Left lung (tissue), 14 donors: Measurements from ENCODE around the gene YAE1. TPM values are rescaled to one million over a fixed set of nuclear protein-coding genes. Genes with fewer than 3 reads are reported as not detected.

Source experiments
- ATAC-seq: fragments of 200-7000 bp; cut with Tn5 transposase; one replicate; pipeline ENCODE4 v1.9.1; 2020; ENCODE audit warnings: moderate library complexity
- DNase-seq, 4 donors: peaks; one replicate each; pipeline ENCODE4 v3.0.0-alpha.2; 2013 to 2020
- H3K27ac ChIP-seq, 2 donors: fragments of 200-600 bp; sonication (generic) in 1 of 2; one replicate each; pipeline versions ENCODE4 v1.5.0 to v1.8.0; 2020 to 2021
- H3K27me3 ChIP-seq, 2 donors: fragments of 200-600 bp; sonication (generic) in 1 of 2; one replicate each; pipeline versions ENCODE4 v1.5.0 to v1.8.0; 2020 to 2021
- H3K36me3 ChIP-seq, 2 donors: fragments of 200-600 bp; sonication (generic) in 1 of 2; one replicate each; pipeline versions ENCODE4 v1.5.0 to v1.8.0; 2020 to 2021
- H3K4me1 ChIP-seq, 2 donors: fragments of 200-600 bp; one replicate each; pipeline ENCODE4 v1.8.0; 2021
- H3K4me3 ChIP-seq, 2 donors: fragments of 200-600 bp; sonication (generic) in 1 of 2; one replicate each; pipeline versions ENCODE4 v1.5.0 to v1.8.0; 2020 to 2021; ENCODE audit warnings: mild to moderate bottlenecking in 1 of 2
- H3K9me3 ChIP-seq, 2 donors: fragments of 200-600 bp; sonication (generic) in 1 of 2; one replicate each; pipeline versions ENCODE4 v1.5.0 to v1.8.0; 2020 to 2021
- intact Hi-C, 2 donors: fragments of 100-400 bp; cut with DNase I; formaldehyde crosslinking; loops; one replicate each; pipeline versions ENCODE4 v1.11.2 to v1.14.2; 2022
- long read RNA-seq, 12 donors: library from polyadenylated mRNA in 2 of 12; unstranded in 2 of 12; transcript quantifications; one replicate each; pipeline ENCODE4 v2.0.0 and lab custom pipeline, GENCODE V29; 2019 to 2026
- polyA plus RNA-seq, 6 donors: library from polyadenylated mRNA; unstranded; fragments of 120-200 nt; gene quantifications; one replicate each; pipeline ENCODE4 v1.2.1, GENCODE V29; 2013; ENCODE audit not compliant: insufficient read length in 6 of 6
- total RNA-seq, 2 donors: library from RNA; stranded (reverse); fragmentation: NEBNext Ultra II Directional; extraction: Animal tissue kit (Norgen Biotek cat#: 25700); gene quantifications; one replicate each; pipeline ENCODE4 v1.2.1, GENCODE V29; 2021
- TF ChIP-seq, protein P1 (sequence below), 2 donors: fragments of 200-600 bp; sonication (generic) in 1 of 2; IDR thresholded peaks; one replicate each; pipeline versions ENCODE4 v1.5.0 to v1.8.0; 2021; ENCODE audit warnings: antibody characterized with exemption in 2 of 2
- donor health status: DM: no; HTN: yes; CAD: no.
- donor health status: DM: no; HTN: no; CAD: no.

YAE1 gene, protein sequence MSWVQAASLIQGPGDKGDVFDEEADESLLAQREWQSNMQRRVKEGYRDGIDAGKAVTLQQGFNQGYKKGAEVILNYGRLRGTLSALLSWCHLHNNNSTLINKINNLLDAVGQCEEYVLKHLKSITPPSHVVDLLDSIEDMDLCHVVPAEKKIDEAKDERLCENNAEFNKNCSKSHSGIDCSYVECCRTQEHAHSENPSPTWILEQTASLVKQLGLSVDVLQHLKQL
- total RNA-seq (10 to 100 TPM; 16.8 to 19.7 TPM), polyA plus RNA-seq (10 to 100 TPM; 45.3 to 62.4 (median 52.0) TPM)
- long read RNA-seq, donor 1, transcript YAE1-201 (3 exons, 899 nt), result major isoform, 31 of 36 reads
- long read RNA-seq, donor 1, partial matches to known transcripts, result 0 of 36 reads
- long read RNA-seq, donor 1, other reads (novel, unspliced or antisense), result 0 of 36 reads
- long read RNA-seq, donor 2, transcript YAE1-205 (2 exons, 660 nt), result minor isoform, 5 of 26 reads
- long read RNA-seq, donor 2, transcript YAE1-201 (3 exons, 899 nt), result major isoform, 19 of 26 reads
- long read RNA-seq, donor 2, partial matches to known transcripts, result 0 of 26 reads
- long read RNA-seq, donor 2, other reads (novel, unspliced or antisense), result 0 of 26 reads
- long read RNA-seq, donor 3, transcript YAE1-201 (3 exons, 899 nt), result major isoform, 25 of 30 reads
- long read RNA-seq, donor 3, partial matches to known transcripts, result 0 of 30 reads
- long read RNA-seq, donor 3, other reads (novel, unspliced or antisense), result 0 of 30 reads
- long read RNA-seq, donor 4, transcript YAE1-201 (3 exons, 899 nt), result major isoform, 13 of 19 reads
- long read RNA-seq, donor 4, partial matches to known transcripts, result 0 of 19 reads
- long read RNA-seq, donor 4, other reads (novel, unspliced or antisense), result 2 of 19 reads
- long read RNA-seq, donor 5, transcript YAE1-201 (3 exons, 899 nt), result major isoform, 18 of 23 reads
- long read RNA-seq, donor 5, partial matches to known transcripts, result 0 of 23 reads
- long read RNA-seq, donor 5, other reads (novel, unspliced or antisense), result 0 of 23 reads
- long read RNA-seq, donor 6, transcript YAE1-201 (3 exons, 899 nt), result major isoform, 27 of 30 reads
- long read RNA-seq, donor 6, partial matches to known transcripts, result 0 of 30 reads
- long read RNA-seq, donor 6, other reads (novel, unspliced or antisense), result 0 of 30 reads
- long read RNA-seq, donor 7, transcript YAE1-201 (3 exons, 899 nt), result major isoform, 8 of 10 reads
- long read RNA-seq, donor 7, partial matches to known transcripts, result 0 of 10 reads
- long read RNA-seq, donor 7, other reads (novel, unspliced or antisense), result 0 of 10 reads
- long read RNA-seq, donor 8, transcript YAE1-201 (3 exons, 899 nt), result major isoform, 27 of 29 reads
- long read RNA-seq, donor 8, partial matches to known transcripts, result 0 of 29 reads
- long read RNA-seq, donor 8, other reads (novel, unspliced or antisense), result 0 of 29 reads
- long read RNA-seq, donor 9, result 0 reads
- long read RNA-seq, donor 10, transcript YAE1-201 (3 exons, 899 nt), result major isoform, 7 of 7 reads
- long read RNA-seq, donor 10, partial matches to known transcripts, result 0 of 7 reads
- long read RNA-seq, donor 10, other reads (novel, unspliced or antisense), result 0 of 7 reads
- long read RNA-seq, donor 11, transcript YAE1-201 (3 exons, 899 nt), result major isoform, 20 of 27 reads
- long read RNA-seq, donor 11, partial matches to known transcripts, result 0 of 27 reads
- long read RNA-seq, donor 11, other reads (novel, unspliced or antisense), result 0 of 27 reads
- long read RNA-seq, donor 12, transcript YAE1-201 (3 exons, 899 nt), result major isoform, 19 of 24 reads
- long read RNA-seq, donor 12, partial matches to known transcripts, result 0 of 24 reads
- long read RNA-seq, donor 12, other reads (novel, unspliced or antisense), result 0 of 24 reads

DNA sequence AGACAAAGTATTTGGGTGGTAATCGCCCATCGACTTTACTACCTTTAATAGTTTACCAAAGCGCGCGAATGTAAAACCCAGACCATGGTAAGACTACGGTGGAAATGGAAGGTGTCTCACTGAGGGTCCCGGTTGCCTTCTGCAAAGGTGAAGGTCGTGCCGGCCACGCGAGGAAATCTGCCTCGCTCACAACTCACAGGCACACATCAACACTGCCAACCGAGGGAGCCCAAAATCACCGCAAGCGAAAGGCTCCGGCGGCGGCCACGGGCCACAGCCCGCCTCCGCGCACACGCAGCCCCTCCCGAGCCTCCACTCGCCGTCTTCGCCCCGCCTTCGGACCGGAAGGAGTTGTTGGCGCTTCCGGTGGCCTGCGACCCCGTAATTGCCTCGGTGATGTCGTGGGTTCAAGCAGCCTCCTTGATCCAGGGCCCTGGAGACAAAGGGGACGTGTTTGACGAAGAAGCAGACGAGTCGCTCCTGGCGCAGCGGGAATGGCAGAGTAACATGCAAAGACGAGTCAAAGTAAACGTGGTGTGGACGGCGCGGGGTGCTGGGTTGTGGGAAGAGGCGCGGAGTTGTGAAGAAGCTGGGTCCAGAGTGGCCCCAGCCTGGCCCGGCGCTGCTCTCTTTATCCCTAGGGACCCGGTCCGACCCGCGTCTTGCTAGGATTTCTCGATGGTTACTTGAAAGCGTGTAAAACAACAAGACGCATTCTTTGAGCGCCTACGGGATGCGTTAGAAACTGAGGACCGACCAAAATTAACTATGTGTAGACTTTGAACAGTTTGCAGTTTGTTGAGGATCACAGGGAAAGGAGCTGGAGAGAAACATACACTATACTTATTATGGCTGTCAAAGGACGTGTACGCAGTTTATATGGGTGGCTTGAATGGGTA, at the start of gene YAE1:
TSS of gene YAE1 (plus strand) at position 382 of the 899 bp plus-strand sequence. CDS start at position 397, 15 bp downstream.
- Histone ChIP-seq H3K36me3 (peaks cover 0 to 11% of the 10 kb centered on the region in 2 donors), H3K4me1 (peaks cover 0 to 16% of the 10 kb centered on the region in 2 donors), H3K27me3 (no peaks in the 10 kb centered on the region), H3K27ac (peak within 1 kb of the TSS; percentile 77 to 79), H3K9me3 (no peaks in the 10 kb centered on the region), H3K4me3 (peak within 1 kb of the TSS; percentile 69 to 79)
- TF ChIP-seq, protein P1, sequence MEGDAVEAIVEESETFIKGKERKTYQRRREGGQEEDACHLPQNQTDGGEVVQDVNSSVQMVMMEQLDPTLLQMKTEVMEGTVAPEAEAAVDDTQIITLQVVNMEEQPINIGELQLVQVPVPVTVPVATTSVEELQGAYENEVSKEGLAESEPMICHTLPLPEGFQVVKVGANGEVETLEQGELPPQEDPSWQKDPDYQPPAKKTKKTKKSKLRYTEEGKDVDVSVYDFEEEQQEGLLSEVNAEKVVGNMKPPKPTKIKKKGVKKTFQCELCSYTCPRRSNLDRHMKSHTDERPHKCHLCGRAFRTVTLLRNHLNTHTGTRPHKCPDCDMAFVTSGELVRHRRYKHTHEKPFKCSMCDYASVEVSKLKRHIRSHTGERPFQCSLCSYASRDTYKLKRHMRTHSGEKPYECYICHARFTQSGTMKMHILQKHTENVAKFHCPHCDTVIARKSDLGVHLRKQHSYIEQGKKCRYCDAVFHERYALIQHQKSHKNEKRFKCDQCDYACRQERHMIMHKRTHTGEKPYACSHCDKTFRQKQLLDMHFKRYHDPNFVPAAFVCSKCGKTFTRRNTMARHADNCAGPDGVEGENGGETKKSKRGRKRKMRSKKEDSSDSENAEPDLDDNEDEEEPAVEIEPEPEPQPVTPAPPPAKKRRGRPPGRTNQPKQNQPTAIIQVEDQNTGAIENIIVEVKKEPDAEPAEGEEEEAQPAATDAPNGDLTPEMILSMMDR (IDR thresholded peaks at IDR 0.05), result no peak
- intact Hi-C loops, result no loop called here
- peak; percentile 99 for ATAC-seq
- peak; percentile 84 to 93 (median 88) for DNase-seq

DNA sequence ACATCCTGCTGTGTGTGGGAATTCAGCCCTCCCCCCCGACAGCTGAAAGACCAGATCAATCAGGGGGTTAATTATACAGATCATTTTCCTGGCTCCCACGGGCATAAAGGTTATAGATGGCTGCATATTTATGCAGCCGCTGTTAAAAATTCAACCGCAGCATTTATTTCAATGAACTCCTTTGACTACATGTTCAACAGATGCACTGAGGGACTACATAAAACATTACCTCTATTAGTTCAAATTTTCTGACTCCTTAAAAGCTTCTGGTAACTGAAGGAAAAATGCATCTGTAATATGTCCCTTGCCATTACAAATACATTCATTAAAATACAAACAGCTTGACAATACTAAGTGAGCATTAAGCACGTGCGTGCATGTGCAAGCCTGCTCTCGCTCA, 49.7 kb upstream of the YAE1 start:
- Histone ChIP-seq H3K4me3 (no peak overlapping the region), H3K9me3 (no peaks in the 10 kb centered on the region), H3K27me3 (no peaks in the 10 kb centered on the region), H3K36me3 (no peaks in the 10 kb centered on the region), H3K4me1 (peaks cover 0 to 6% of the 10 kb centered on the region in 2 donors), H3K27ac (no peak overlapping the region)
- TF ChIP-seq, protein P1 (IDR thresholded peaks at IDR 0.05), result no peak
- ATAC-seq (no peak), DNase-seq (no peak)
- intact Hi-C loops, result no loop called here

DNA sequence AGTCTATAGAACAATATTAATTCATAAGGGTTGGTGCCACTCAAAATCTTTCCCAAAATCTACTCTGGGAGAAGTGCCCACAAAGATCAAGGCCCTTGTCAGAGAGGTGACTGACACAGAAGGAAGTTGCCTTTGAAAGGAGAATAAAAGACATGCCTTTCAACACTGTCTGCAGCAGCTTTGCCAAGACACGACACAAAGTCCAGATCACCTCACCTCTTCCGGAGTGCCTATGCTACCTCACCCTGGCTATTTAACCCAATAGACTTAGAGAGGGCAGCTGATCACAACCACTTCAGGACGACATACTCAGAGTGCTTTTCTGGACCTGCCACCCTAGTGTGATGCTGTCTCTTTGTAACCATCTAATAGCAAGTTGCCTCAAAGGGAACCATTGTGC, 49.0 kb upstream of the YAE1 start:
- ATAC-seq (no peak), DNase-seq (no peak)
- Histone ChIP-seq H3K36me3 (no peaks in the 10 kb centered on the region), H3K4me3 (no peak overlapping the region), H3K27ac (no peak overlapping the region), H3K4me1 (peaks cover 0 to 6% of the 10 kb centered on the region in 2 donors), H3K9me3 (no peaks in the 10 kb centered on the region), H3K27me3 (no peaks in the 10 kb centered on the region)
- TF ChIP-seq, protein P1 (IDR thresholded peaks at IDR 0.05), result no peak
- intact Hi-C loops, result no loop called here

DNA sequence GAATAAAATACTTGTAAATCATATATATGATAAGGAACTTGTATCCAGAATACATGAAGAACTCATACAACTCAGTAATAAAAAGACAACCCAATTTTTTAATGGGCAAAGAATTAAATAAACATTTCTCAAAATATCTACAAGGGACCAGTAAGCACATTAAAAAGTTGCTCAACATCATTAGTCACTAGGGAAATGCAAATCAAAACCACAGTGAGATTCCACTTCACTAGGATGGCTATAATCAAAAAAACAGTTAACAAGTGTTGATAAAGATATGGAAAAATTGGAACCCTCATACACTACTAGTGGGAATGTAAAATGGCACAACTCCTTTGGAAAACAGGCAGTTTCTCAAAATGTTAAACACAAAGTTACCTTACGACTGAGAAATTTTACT, 40.3 kb upstream of the YAE1 start:
- TF ChIP-seq, protein P1 (IDR thresholded peaks at IDR 0.05), result no peak
- Histone ChIP-seq H3K36me3 (no peaks in the 10 kb centered on the region), H3K4me3 (no peak overlapping the region), H3K9me3 (no peaks in the 10 kb centered on the region), H3K27ac (no peak overlapping the region), H3K27me3 (no peaks in the 10 kb centered on the region), H3K4me1 (no peaks in the 10 kb centered on the region)
- intact Hi-C loops, result no loop called here
- ATAC-seq (no peak), DNase-seq (no peak)
